Tibial artery (tissue), 4 donors: ENCODE results near the gene MICAL2.

Experiments used
- DNase-seq, 2 donors: peaks; one replicate each; pipeline ENCODE4 v3.0.0-alpha.2; 2019
- H3K27ac ChIP-seq, 2 donors: fragments of 200-600 bp; sonication (generic) in 1 of 2; 1 replicate in 1 of 2; 2 replicates in 1 of 2; pipeline ENCODE4 v1.5.1; 2018 to 2019; ENCODE audit warnings: mild to moderate bottlenecking in 1 of 2
- H3K27me3 ChIP-seq, 2 donors: fragments of 200-600 bp; sonication (generic) in 1 of 2; one replicate each; pipeline versions ENCODE4 v1.5.1 to v1.6.0; 2016 to 2019
- H3K36me3 ChIP-seq, 3 donors: fragments of 200-600 bp; sonication (generic) in 2 of 3; one replicate each; pipeline ENCODE4 v1.5.1; 2016 to 2019; ENCODE audit warnings: mild to moderate bottlenecking in 2 of 3
- H3K4me1 ChIP-seq, 4 donors: fragments of 200-600 bp; sonication (generic) in 2 of 4; 1 replicate in 3 of 4; 2 replicates in 1 of 4; pipeline ENCODE4 v1.5.1; 2016 to 2019
- H3K4me3 ChIP-seq, 2 donors: fragments of 200-600 bp; sonication (generic) in 1 of 2; 1 replicate in 1 of 2; 2 replicates in 1 of 2; pipeline ENCODE4 v1.5.1; 2018 to 2019; ENCODE audit warnings: mild to moderate bottlenecking in 2 of 2
- H3K9me3 ChIP-seq, 3 donors: fragments of 200-600 bp; sonication (generic) in 1 of 3; one replicate each; pipeline ENCODE4 v1.5.1; 2016 to 2019
- intact Hi-C: fragments of 100-400 bp; cut with DNase I; formaldehyde crosslinking; loops from one replicate; pipeline ENCODE4 v1.15.0; 2023; ENCODE audit warnings: low total_unique reads
- TF ChIP-seq, protein P1 (sequence below), 2 experiments: fragments of 200-600 bp in 1 of 2; fragments of 450-650 bp in 1 of 2; IDR thresholded peaks; one replicate each; pipeline ENCODE4 v1.5.1; 2017 to 2019; ENCODE audit warnings: antibody characterized with exemption in 2 of 2, mild to moderate bottlenecking in 1 of 2, moderate library complexity in 1 of 2

The MICAL2 gene

DNA sequence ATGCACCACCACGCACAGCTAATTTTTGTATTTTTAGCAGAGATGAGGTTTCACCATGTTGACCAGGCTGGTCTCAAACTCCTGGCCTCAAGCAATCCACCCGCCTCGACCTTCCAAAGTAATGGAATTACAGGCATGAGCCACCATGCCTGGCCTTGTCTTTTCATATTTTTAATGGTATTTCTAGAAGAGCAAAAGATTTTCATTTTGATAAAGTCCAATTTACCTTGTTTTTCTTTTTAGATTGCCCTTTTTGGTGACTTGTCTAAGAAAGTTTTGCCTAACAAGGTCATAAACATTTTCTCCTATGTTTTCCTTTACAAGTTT, 45.5 kb upstream of the MICAL2 start:
- H3K4me1 ChIP-seq: peaks cover 0 to 25% (median 18%) of the 10 kb centered on the region in 4 donors
- no peak overlapping the region for H3K4me3 ChIP-seq
- H3K36me3 ChIP-seq: no peaks in the 10 kb centered on the region
- no peaks in the 10 kb centered on the region for H3K27me3 ChIP-seq
- intact Hi-C loops: no loop called here
- TF ChIP-seq, protein P1, sequence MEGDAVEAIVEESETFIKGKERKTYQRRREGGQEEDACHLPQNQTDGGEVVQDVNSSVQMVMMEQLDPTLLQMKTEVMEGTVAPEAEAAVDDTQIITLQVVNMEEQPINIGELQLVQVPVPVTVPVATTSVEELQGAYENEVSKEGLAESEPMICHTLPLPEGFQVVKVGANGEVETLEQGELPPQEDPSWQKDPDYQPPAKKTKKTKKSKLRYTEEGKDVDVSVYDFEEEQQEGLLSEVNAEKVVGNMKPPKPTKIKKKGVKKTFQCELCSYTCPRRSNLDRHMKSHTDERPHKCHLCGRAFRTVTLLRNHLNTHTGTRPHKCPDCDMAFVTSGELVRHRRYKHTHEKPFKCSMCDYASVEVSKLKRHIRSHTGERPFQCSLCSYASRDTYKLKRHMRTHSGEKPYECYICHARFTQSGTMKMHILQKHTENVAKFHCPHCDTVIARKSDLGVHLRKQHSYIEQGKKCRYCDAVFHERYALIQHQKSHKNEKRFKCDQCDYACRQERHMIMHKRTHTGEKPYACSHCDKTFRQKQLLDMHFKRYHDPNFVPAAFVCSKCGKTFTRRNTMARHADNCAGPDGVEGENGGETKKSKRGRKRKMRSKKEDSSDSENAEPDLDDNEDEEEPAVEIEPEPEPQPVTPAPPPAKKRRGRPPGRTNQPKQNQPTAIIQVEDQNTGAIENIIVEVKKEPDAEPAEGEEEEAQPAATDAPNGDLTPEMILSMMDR (IDR thresholded peaks at IDR 0.05): no peak
- no peaks in the 10 kb centered on the region for H3K9me3 ChIP-seq
- DNase-seq: no peak
- no peak overlapping the region for H3K27ac ChIP-seq

DNA sequence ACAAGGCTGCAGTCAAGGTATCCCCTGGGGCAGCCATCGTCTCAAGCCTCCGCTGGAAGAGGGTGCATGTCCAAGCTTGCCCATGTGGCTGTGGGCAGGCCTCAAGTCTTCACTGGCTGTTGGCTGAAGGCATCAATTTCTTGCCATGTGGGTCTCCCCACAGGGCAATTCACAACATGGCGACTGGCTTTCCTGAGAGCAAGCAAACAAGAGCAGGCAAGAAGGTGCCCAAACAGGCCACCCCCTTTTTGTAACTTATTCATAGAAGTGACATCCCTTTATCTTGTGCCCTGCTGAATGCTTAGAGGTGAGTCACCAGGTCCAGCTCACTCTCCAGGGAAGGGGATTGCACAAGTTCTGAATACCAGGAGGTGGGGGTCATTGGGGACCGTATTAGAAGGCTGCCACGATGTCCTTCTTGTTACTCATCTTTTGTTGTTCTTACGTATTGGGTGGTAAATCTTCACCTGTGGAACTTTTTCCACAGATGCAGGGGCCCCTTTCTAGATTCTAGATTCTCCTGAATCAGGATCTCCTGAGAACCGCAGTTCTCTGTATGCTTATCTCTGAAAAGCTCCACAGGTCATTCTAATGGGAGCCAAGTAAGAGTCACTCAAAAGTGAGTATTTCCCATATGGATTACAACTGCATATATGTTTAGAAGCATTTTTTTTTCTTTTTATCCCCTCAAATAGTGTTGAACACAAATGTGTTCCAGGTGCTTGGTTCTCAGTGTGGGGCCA, 44.2 kb upstream of the MICAL2 start:
- Histone ChIP-seq H3K9me3 (no peaks in the 10 kb centered on the region), H3K27ac (peak overlapping the region; percentile 61 to 70), H3K4me3 (no peak overlapping the region), H3K36me3 (no peaks in the 10 kb centered on the region), H3K27me3 (no peaks in the 10 kb centered on the region), H3K4me1 (peaks cover 0 to 25% (median 18%) of the 10 kb centered on the region in 4 donors)
- TF ChIP-seq, protein P1 (IDR thresholded peaks at IDR 0.05): no peak
- no peak for DNase-seq
- intact Hi-C loops: no loop called here

DNA sequence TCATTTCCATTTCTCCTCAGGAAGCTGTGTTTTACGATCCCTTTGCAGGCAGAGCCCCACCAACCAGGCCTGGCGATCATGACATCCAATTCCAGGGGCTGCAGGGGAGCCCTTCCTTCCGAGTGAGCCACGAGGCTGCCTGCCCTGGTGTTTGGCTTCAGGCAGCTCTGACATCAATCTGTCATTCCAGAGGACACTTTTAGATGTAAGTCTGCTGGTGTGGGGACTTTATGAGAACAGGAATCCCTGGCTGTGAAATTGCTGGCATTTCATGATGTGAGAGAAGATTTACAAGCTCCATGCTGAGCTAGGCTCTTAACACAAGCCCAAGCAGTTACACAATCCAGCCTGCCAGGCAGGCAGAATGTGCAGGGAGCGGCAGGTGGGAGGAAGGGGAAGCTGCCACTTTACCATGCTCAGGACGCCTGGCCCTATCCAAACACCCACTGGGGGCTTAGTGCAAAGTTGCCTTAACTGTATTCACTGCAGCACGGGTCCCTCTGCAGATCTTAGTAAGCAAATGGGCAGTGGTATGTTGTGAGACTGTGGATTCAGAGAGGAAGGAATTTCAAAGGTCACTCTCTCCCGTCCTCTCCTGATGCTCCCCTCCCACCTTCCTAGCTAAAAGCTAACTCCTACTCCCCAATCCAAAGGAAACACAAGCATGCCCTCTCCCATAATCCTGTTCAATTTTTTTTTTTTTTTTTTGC, 43.4 kb upstream of the MICAL2 start:
- Histone ChIP-seq H3K4me1 (peaks cover 0 to 25% (median 18%) of the 10 kb centered on the region in 4 donors), H3K4me3 (no peak overlapping the region), H3K27me3 (no peaks in the 10 kb centered on the region), H3K27ac (peak overlapping the region; percentile 61 to 70), H3K36me3 (no peaks in the 10 kb centered on the region), H3K9me3 (no peaks in the 10 kb centered on the region)
- TF ChIP-seq, protein P1 (IDR thresholded peaks at IDR 0.05): no peak
- peak; percentile 36 to 71 for DNase-seq
- intact Hi-C loops: no loop called here

DNA sequence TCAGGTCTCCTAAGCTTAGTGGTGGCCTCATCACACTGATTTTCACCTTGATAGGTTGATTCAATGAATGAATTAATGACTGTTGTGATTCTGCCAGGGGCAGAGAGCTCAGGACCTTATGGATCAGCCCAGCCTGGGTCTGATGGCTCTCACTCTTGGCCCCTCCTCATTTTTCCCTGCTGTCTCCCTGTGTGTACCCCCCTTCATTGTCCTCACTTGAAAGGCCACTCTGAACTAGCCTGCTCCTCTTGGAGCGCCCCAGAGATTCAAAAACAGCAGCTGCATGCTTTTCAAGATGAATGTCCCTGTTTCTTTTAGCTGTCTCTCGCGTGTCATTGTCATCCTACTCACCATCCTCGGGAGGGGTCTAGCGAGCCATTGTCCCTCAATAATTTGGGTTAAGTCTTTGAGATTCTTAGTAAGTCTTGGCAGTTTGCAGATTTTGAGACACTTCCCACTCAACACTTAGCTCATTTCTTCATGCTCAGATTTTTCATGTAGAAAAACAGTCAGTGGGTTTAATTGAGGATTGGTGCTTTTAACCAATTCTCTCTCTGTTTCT, 42.5 kb upstream of the MICAL2 start:
- TF ChIP-seq, protein P1 (IDR thresholded peaks at IDR 0.05): no peak
- H3K27ac ChIP-seq: peak overlapping the region; percentile 61 to 70

DNA sequence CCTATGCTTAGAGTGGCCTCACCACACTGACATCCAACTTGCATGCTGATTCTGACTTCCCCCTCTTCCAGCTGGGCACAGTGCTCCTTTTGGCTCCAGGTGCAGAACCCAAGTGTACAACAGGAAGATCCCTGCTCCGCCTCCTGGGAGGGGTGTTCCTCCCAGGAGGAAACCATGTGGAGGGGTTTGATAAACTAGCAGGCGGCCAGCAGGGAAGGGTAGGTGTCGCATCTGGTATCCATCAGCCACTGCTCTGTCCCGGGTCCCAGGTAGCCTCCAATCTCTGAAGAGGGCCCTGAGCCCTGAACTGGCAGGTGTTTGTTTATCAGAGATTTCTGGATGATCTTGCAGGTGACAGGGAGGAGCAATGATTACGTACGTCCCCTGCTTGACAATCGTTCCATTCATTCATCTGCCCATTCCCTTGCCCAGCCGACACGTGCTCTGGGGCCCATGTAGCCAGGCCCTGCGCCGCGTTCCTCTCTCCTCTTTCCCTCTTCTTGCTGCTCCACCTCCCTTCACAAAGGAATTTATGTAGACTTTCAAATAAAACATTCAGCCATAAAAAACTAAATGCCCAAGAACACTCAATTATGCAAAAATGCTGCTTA, 41.2 kb upstream of the MICAL2 start:
- Histone ChIP-seq H3K4me1 (peaks cover 0 to 25% (median 18%) of the 10 kb centered on the region in 4 donors), H3K27me3 (no peaks in the 10 kb centered on the region), H3K36me3 (no peaks in the 10 kb centered on the region), H3K9me3 (no peaks in the 10 kb centered on the region), H3K4me3 (no peak overlapping the region), H3K27ac (no peak overlapping the region)
- TF ChIP-seq, protein P1 (IDR thresholded peaks at IDR 0.05): no peak
- DNase-seq: peak in 1 of 2 donors; percentile 59
- intact Hi-C loops: no loop called here

More for the DNA sequence above, 42.5 kb upstream of the MICAL2 start:
- Histone ChIP-seq H3K27me3 (no peaks in the 10 kb centered on the region), H3K9me3 (no peaks in the 10 kb centered on the region), H3K4me3 (no peak overlapping the region), H3K4me1 (peaks cover 0 to 25% (median 18%) of the 10 kb centered on the region in 4 donors), H3K36me3 (no peaks in the 10 kb centered on the region)
- DNase-seq: peak in 1 of 2 donors; percentile 38
- intact Hi-C loops: no loop called here
